NCI-H2081 (cell line): ENCODE data around the gene DOCK3.

Source experiments
- DNase-seq, 2 experiments: peaks; one replicate each; lab custom pipeline; 2025; lab: John Stamatoyannopoulos, UW

The DOCK3 gene

GRCh38 chr3:51426921-51427320, 752.2 kb downstream of the DOCK3 start:
- no peak for DNase-seq

- no peak for DNase-seq
These were observed 754.4 kb downstream of the DOCK3 start for GRCh38 chr3:51429138-51429537.
